DMS114 treated with DMSO at 0.1 percent for 48 hours (cell line): ENCODE data around the gene DLG3.
"Not testable (repeated sequence)": the region's sequence is repeated elsewhere in the genome, so short reads cannot be mapped to it uniquely, and the experiment has no call there.

Experiments used
- DNase-seq: peaks from one replicate; lab custom pipeline; 2025; ENCODE audit not compliant: unreplicated experiment; lab: John Stamatoyannopoulos, UW

Gene DLG3

GRCh38 chrX:70509078-70509477 is 64.4 kb downstream of the DLG3 start:
- DNase-seq = no peak

GRCh38 chrX:70515270-70515669 is 70.6 kb downstream of the DLG3 start:
- DNase-seq = not testable (repeated sequence)

- not testable (repeated sequence) for DNase-seq
These were observed 71.1 kb downstream of the DLG3 start for GRCh38 chrX:70515692-70516091.

- DNase-seq = no peak
These were observed 81.1 kb downstream of the DLG3 start for GRCh38 chrX:70525733-70526132.

- DNase-seq = no peak
These were observed 82.4 kb downstream of the DLG3 start for GRCh38 chrX:70527053-70527452.

GRCh38 chrX:70527610-70528345 is 83.1 kb downstream of the DLG3 start:
- no peak for DNase-seq

GRCh38 chrX:70535198-70535597 is 90.6 kb downstream of the DLG3 start:
- DNase-seq = no peak

- DNase-seq = no peak
These were observed 104.8 kb downstream of the DLG3 start for GRCh38 chrX:70549429-70549828.

- DNase-seq = no peak
These were observed 107.6 kb downstream of the DLG3 start for GRCh38 chrX:70552130-70552704.

GRCh38 chrX:70553516-70553915 is 108.9 kb downstream of the DLG3 start:
- DNase-seq = no peak

GRCh38 chrX:70554081-70554480 is 109.4 kb downstream of the DLG3 start:
- DNase-seq = no peak

- no peak for DNase-seq
These were observed 109.9 kb downstream of the DLG3 start for GRCh38 chrX:70554523-70554922.

GRCh38 chrX:70554948-70555347 is 110.3 kb downstream of the DLG3 start:
- no peak for DNase-seq
